Pancreas (tissue), 10 donors: ENCODE data around the gene SP7. TPM values are rescaled to one million over a fixed set of nuclear protein-coding genes. Genes with fewer than 3 reads are reported as not detected.
A peak's percentile ranks its signal among the peaks of the same experiment; 100 is the strongest.

Experiments used
- ATAC-seq, 4 donors: fragments of 200-7000 bp; cut with Tn5 transposase; one replicate each; pipeline versions ENCODE4 v1.8.0 to v1.9.1; 2020; ENCODE audit warnings: mild to moderate bottlenecking in 4 of 4, moderate library complexity in 4 of 4
- DNase-seq, 6 donors: peaks; one replicate each; pipeline ENCODE4 v3.0.0-alpha.2; 2020
- FAIRE-seq: peaks from 2 replicates; lab custom pipeline; 2012; peaks lifted over from hg19 to GRCh38; lab: Jason Lieb, UNC
- H3K27ac ChIP-seq, 4 donors: fragments of 200-600 bp; sonication (generic); 1 replicate in 3 of 4; 2 replicates in 1 of 4; pipeline versions ENCODE4 v1.5.0 to v1.8.0; 2020
- H3K27me3 ChIP-seq, 4 donors: fragments of 200-600 bp; one replicate each; pipeline ENCODE4 v1.8.0; 2021
- H3K36me3 ChIP-seq, 3 donors: fragments of 200-600 bp; sonication (generic) in 1 of 3; one replicate each; pipeline versions ENCODE4 v1.5.0 to v1.8.0; 2020 to 2021
- H3K4me1 ChIP-seq, 3 donors: fragments of 200-600 bp; one replicate each; pipeline ENCODE4 v1.8.0; 2021
- H3K4me3 ChIP-seq, 4 donors: fragments of 200-600 bp; sonication (generic) in 2 of 4; one replicate each; pipeline versions ENCODE4 v1.5.0 to v1.8.0; 2020 to 2021
- H3K9me3 ChIP-seq, 4 donors: fragments of 200-600 bp; one replicate each; pipeline ENCODE4 v1.8.0; 2021
- CTCF ChIP-seq, 4 donors: fragments of 200-600 bp; sonication (generic) in 3 of 4; IDR thresholded peaks; one replicate each; pipeline versions ENCODE4 v1.5.0 to v1.8.0; 2021; ENCODE audit warnings: antibody characterized with exemption in 4 of 4
- WGBS, 2 donors: extraction: QIAGEN DNeasy Blood & Tissue Kit; methylation state at CpG; one replicate each; pipeline ENCODE4 v1.1.7; 2013; 5-methylcytosine and 5-hydroxymethylcytosine counted together
- intact Hi-C, 3 donors: fragments of 100-400 bp; cut with DNase I; formaldehyde crosslinking; loops; one replicate each; pipeline versions ENCODE4 v1.11.1 to v1.14.2; 2022
- polyA plus RNA-seq, 2 donors: library from polyadenylated mRNA; stranded (reverse); fragments of 200-250 nt; gene quantifications; one replicate each; pipeline ENCODE4 v1.2.3, GENCODE V29; 2013
- total RNA-seq, 6 donors: library from RNA; stranded (reverse); fragmentation: NEBNext Ultra II Directional in 4 of 6; extraction: Animal tissue kit (Norgen Biotek cat#: 25700) in 4 of 6; gene quantifications; one replicate each; pipeline versions ENCODE4 v1.2.1 to v1.2.4, GENCODE V29; 2021 to 2023
- donor health status: healthy with polysubstance abuse.
- donor health status: DM: no; HTN: no; CAD: no; lungs with moderate emphysema.
- donor health status: DM: no; HTN: no; CAD: no.
- donor health status: control.
- donor health status: control.
- donor health status: Bipolar disorder and iron deficiency.
- donor health status: DM: yes; HTN: yes; CAD: no.
- donor health status: DM: no; HTN: no; CAD: no.
- donor health status: DM: no; HTN: no; CAD: no.
- donor health status: DM: yes; HTN: yes; CAD: no.

The SP7 gene
- total and polyA plus RNA-seq, 8 donors, result not detected

DNA sequence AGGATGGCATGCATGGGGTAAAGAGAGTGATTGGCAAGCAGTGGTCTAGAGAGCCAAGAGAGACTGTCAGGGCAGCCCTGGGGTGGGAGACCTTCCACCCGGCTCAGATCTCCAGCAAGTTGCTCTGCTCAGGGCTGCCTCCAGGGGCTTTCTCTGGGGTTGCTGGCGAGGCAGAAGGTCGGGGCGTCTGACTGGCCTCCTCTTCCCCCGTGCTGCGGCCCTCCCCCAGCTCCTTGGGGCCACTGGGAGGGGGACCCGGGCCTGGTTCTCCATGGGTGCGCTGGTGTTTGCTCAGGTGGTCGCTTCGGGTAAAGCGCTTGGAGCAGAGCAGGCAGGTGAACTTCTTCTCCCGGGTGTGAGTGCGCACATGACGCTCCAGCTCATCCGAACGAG lies 8.1 kb downstream of the SP7 start:
- H3K36me3 ChIP-seq, result no peaks in the 10 kb centered on the region
- no peak for ATAC-seq
- H3K4me1 ChIP-seq, result peaks cover 0 to 13% (median 7%) of the 10 kb centered on the region in 3 donors
- no peaks in the 10 kb centered on the region for H3K9me3 ChIP-seq
- no peak overlapping the region for H3K27ac ChIP-seq
- DNase-seq, result no peak
- WGBS, 2 donors, result 35 to 37% methylated on average over 11 to 16 of the region's 16 CpGs
- H3K27me3 ChIP-seq, result no peaks in the 10 kb centered on the region
- TF ChIP-seq CTCF (IDR thresholded peaks at IDR 0.05), result no peak
- no peak for FAIRE-seq
- H3K4me3 ChIP-seq, result no peak overlapping the region
- intact Hi-C loops, result no loop called here

DNA sequence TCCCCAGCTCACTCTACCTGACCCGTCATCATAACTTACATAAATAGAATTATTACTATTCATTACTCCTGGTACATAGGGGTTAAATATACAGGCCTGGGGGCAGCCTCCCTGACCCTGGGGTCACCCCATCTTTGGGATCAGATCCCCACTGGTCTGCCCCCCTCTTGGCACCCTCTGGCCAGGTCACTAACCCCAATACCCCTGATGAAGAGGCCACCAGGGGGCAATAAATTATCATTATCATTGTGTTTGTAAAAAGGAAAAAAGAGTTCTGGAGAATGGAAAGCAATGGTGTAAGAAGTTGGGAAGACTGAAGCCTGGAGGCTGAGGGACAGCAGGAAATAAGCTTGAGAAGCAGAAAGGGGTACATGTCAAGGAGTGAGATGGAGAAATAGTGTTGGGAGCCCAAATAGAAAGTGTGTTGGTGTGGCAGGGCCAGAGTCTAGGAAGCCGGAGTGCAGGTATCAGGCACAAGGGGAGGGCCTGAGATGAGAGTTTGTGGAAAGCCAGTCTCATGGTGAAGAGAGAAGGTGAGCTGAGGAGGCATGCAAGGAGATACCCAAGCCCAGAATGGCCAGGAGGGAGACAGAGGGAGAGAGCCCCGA lies 8.6 kb downstream of the SP7 start:
- Histone ChIP-seq H3K27me3 (no peaks in the 10 kb centered on the region), H3K4me1 (peaks cover 0 to 13% (median 7%) of the 10 kb centered on the region in 3 donors), H3K27ac (no peak overlapping the region), H3K9me3 (no peaks in the 10 kb centered on the region), H3K4me3 (no peak overlapping the region), H3K36me3 (no peaks in the 10 kb centered on the region)
- WGBS, 2 donors, result 57 to 70% methylated on average over 3 of the region's 3 CpGs
- ATAC-seq, result no peak
- DNase-seq, result no peak
- intact Hi-C loops, result no loop called here
- FAIRE-seq, result no peak
- no peak for TF ChIP-seq CTCF (IDR thresholded peaks at IDR 0.05)

DNA sequence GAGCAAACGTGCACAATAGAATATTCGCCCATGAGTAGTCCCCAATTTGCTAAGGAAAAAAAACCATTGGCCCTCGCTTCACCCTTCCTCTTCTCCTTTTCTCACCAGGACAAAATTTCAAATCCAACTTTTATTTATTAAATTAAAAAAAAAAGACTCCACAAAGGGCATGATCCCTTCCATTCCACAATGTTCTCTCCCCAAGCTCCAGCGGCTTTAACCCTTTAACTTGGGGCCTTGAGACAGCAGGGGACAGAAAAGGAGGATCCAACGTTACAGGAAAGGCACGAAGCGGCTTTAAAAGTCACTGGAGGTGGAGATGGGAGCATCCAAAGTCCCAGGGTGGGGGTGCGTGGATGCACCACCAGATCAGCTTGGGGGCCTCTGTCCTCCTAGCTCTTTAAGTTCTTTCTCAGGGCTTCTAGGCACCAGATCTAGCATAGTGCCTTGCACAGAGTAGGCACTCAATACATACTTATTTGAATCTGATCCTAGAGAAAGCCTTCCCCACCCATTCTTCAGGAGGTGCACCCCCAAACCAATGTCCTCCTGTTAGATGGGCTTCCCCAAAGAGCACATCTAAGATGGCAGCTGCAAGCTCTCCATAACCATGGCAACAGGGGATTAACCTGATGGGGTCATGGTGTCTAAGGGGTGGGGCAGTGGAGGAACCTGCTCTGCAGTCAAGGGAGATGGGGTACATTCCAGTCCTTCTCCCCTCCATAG lies 9.5 kb downstream of the SP7 start:
- no peaks in the 10 kb centered on the region for H3K36me3 ChIP-seq
- no peak for TF ChIP-seq CTCF (IDR thresholded peaks at IDR 0.05)
- intact Hi-C loops, result no loop called here
- no peak overlapping the region for H3K4me3 ChIP-seq
- ATAC-seq (no peak), FAIRE-seq (no peak), DNase-seq (no peak)
- H3K4me1 ChIP-seq, result peaks cover 4 to 19% (median 10%) of the 10 kb centered on the region in 3 donors
- H3K27me3 ChIP-seq, result no peaks in the 10 kb centered on the region
- H3K9me3 ChIP-seq, result no peaks in the 10 kb centered on the region
- WGBS, 2 donors, result 82 to 87% methylated on average over 8 of the region's 8 CpGs
- H3K27ac ChIP-seq, result no peak overlapping the region

DNA sequence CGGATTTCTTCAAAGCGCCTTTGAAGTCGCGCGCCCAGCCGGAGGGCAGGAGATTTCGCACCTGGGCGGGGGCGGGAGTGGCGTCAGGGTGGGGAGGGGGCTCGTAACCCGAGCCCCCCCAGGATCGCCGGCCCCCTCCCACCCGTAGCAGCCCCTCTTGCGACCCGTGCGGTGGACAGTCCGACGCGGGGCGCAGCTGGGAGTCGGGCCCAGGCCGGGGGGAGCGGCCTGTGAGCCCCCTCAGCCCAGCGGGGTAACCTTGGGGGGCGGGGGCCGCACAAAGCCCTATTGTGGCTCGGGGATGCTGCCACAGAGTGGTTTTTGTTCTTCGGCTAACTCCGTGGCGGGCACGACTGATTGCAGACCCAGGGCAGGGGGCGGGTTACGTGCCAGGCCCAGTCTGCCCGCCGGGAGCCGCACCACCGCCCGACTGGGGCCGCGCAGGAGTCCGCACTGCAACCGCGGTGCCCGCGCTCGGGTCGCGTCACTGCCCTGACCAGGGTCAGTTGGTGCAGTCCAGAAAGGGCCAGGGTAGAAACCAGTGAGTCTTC lies 10.6 kb downstream of the SP7 start:
- Histone ChIP-seq H3K27ac (peak overlapping the region; percentile 24 to 82 (median 76)), H3K36me3 (no peaks in the 10 kb centered on the region), H3K27me3 (no peaks in the 10 kb centered on the region), H3K4me1 (peaks cover 7 to 21% (median 10%) of the 10 kb centered on the region in 3 donors), H3K9me3 (no peaks in the 10 kb centered on the region), H3K4me3 (peak overlapping the region; percentile 26 to 74 (median 44))
- DNase-seq (peak; percentile 19 to 79 (median 50)), ATAC-seq (peak in 2 of 4 donors; percentile 2 to 6), FAIRE-seq (no peak)
- TF ChIP-seq CTCF (IDR thresholded peaks at IDR 0.05), result no peak
- WGBS, 2 donors, result 2 to 4% methylated on average over 50 of the region's 50 CpGs
- intact Hi-C loops, result no loop called here
